ENCODE data around the gene FADS6.

FADS6 gene

GRCh38 chr17:74935585-74936469 is 42.4 kb upstream of the FADS6 start, which contains the start of gene OTOP3:
Gene OTOP3 (plus strand): TSS chr17:74935898. CDS start chr17:74935922, 24 bp downstream.
- Histone ChIP-seq H3K9me3 (replicated peaks; ENCODE audit: insufficient read depth, low read length) (no peaks in the 10 kb centered on the region), H3K36me3 (replicated peaks; ENCODE audit: insufficient read depth, low read length) (no peaks in the 10 kb centered on the region), H3K27me3 (replicated peaks; ENCODE audit: insufficient read depth, low read length) (peaks cover 91% of the 10 kb centered on the region), H3K79me2 (ENCODE audit: low read length) (no peaks in the 10 kb centered on the region), H2AFZ (ENCODE audit: low read length) (no peak within 1 kb of the TSS), H3K27ac (ENCODE audit: low read length) (no peak within 1 kb of the TSS), H3K4me2 (ENCODE audit: low read depth, low read length) (no peak within 1 kb of the TSS), H3K4me1 (ENCODE audit: low read length) (no peaks in the 10 kb centered on the region), H4K20me1 (ENCODE audit: insufficient read depth, low read length) (no peaks in the 10 kb centered on the region), H3K9me2 (replicated peaks; ENCODE audit: insufficient read depth, low read length) (no peaks in the 10 kb centered on the region), H3K9ac (ENCODE audit: low read length) (no peak within 1 kb of the TSS), H3F3A (ENCODE audit: insufficient read depth, low read length) (no peaks in the 10 kb centered on the region), H3K4me3 (ENCODE audit: low read length) (no peak within 1 kb of the TSS)
- TF ChIP-seq EZH2 (optimal IDR thresholded peaks at IDR 0.05; ENCODE audit: low read depth, low read length) (peak; percentile 60), CTCF (IDR thresholded peaks at IDR 0.05; ENCODE audit: low read length) (no peak)
- DNase-seq: no peak

- Histone ChIP-seq H4K20me1 (ENCODE audit: insufficient read depth, low read length) (no peaks in the 10 kb centered on the region), H3K36me3 (replicated peaks; ENCODE audit: insufficient read depth, low read length) (no peaks in the 10 kb centered on the region), H3K4me2 (ENCODE audit: low read depth, low read length) (no peak overlapping the region), H3K9me2 (replicated peaks; ENCODE audit: insufficient read depth, low read length) (no peaks in the 10 kb centered on the region), H3F3A (ENCODE audit: insufficient read depth, low read length) (no peaks in the 10 kb centered on the region), H3K27me3 (replicated peaks; ENCODE audit: insufficient read depth, low read length) (peaks cover 91% of the 10 kb centered on the region), H3K4me1 (ENCODE audit: low read length) (no peaks in the 10 kb centered on the region), H3K9me3 (replicated peaks; ENCODE audit: insufficient read depth, low read length) (no peaks in the 10 kb centered on the region), H3K4me3 (ENCODE audit: low read length) (no peak overlapping the region), H3K9ac (ENCODE audit: low read length) (no peak overlapping the region), H3K79me2 (ENCODE audit: low read length) (no peaks in the 10 kb centered on the region), H3K27ac (ENCODE audit: low read length) (no peak overlapping the region), H2AFZ (ENCODE audit: low read length) (no peak overlapping the region)
- no peak for TF ChIP-seq EZH2phosphoT487 (IDR thresholded peaks at IDR 0.05; ENCODE audit: low read length)
- no peak for TF ChIP-seq EZH2 (optimal IDR thresholded peaks at IDR 0.05; ENCODE audit: low read depth, low read length)
- no peak for TF ChIP-seq CTCF (IDR thresholded peaks at IDR 0.05; ENCODE audit: low read length)
- DNase-seq: no peak
Observed at GRCh38 chr17:74935048-74935447, 41.6 kb upstream of the FADS6 start.

- Histone ChIP-seq H3K27me3 (replicated peaks; ENCODE audit: insufficient read depth, low read length) (peaks cover 91% of the 10 kb centered on the region), H4K20me1 (ENCODE audit: insufficient read depth, low read length) (no peaks in the 10 kb centered on the region), H3K4me2 (ENCODE audit: low read depth, low read length) (no peak overlapping the region)
Observed at GRCh38 chr17:74930535-74931036, 37.2 kb upstream of the FADS6 start.

More at GRCh38 chr17:74930535-74931036, 37.2 kb upstream of the FADS6 start:
- Histone ChIP-seq H3K79me2 (ENCODE audit: low read length) (no peaks in the 10 kb centered on the region), H3K27ac (ENCODE audit: low read length) (no peak overlapping the region), H3F3A (ENCODE audit: insufficient read depth, low read length) (no peaks in the 10 kb centered on the region), H3K9me3 (replicated peaks; ENCODE audit: insufficient read depth, low read length) (no peaks in the 10 kb centered on the region), H3K36me3 (replicated peaks; ENCODE audit: insufficient read depth, low read length) (no peaks in the 10 kb centered on the region), H3K4me1 (ENCODE audit: low read length) (no peaks in the 10 kb centered on the region), H3K4me3 (ENCODE audit: low read length) (no peak overlapping the region), H2AFZ (ENCODE audit: low read length) (no peak overlapping the region), H3K9me2 (replicated peaks; ENCODE audit: insufficient read depth, low read length) (no peaks in the 10 kb centered on the region), H3K9ac (ENCODE audit: low read length) (no peak overlapping the region)
- DNase-seq: no peak
- no peak for TF ChIP-seq EZH2 (optimal IDR thresholded peaks at IDR 0.05; ENCODE audit: low read depth, low read length)
- TF ChIP-seq CTCF (IDR thresholded peaks at IDR 0.05; ENCODE audit: low read length): no peak
